Endothelial cell of umbilical vein (primary cell): ENCODE measurements around the gene CNTN1. TPM values are rescaled to one million over a fixed set of nuclear protein-coding genes. Genes with fewer than 3 reads are reported as not detected.

Experiments used
- BruUV-seq: library from RNA; stranded (reverse); fragments of 400-500 nt; replicated peaks from 2 replicates; lab custom pipeline; 2021; lab: Mats Ljungman, UMichigan
- CTCF ChIA-PET: fragments of 300-600, 350-600 bp; sonication (Branson Sonifier 250); formaldehyde crosslinking; loops from one replicate; lab custom pipeline; 2021; ENCODE audit warnings: antibody characterized with exemption, inconsistent platforms; lab: Charles Lee
- POLR2A ChIA-PET: fragments of 300-600, 350-600 bp; sonication (Branson Sonifier 250); formaldehyde crosslinking; loops from one replicate; lab custom pipeline; 2021; ENCODE audit warnings: antibody characterized with exemption, inconsistent platforms; lab: Charles Lee
- DNase-seq: peaks from one replicate; pipeline ENCODE4 v3.0.0-alpha.2; 2011; ENCODE audit warnings: low read depth, low spot score
- FAIRE-seq: peaks from 2 replicates; lab custom pipeline; 2011; peaks lifted over from hg19 to GRCh38; lab: Jason Lieb, UNC
- H2AFZ ChIP-seq: 2 replicates; pipeline ENCODE4 v1.6.0; 2012; ENCODE audit warnings: low read depth, low read length, control low read depth, inconsistent platforms
- H3K27ac ChIP-seq: 2 replicates; pipeline ENCODE4 v1.5.1; 2011; ENCODE audit warnings: low read depth, mild to moderate bottlenecking, control low read depth, low read length, moderate library complexity; ENCODE audit not compliant: insufficient read depth
- H3K27me3 ChIP-seq, 2 experiments: 2 replicates each; pipeline versions ENCODE4 v1.6.0 to v1.6.1; 2011; ENCODE audit warnings: low read length in 2 of 2, mixed read lengths in 1 of 2; ENCODE audit not compliant: control insufficient read depth in 2 of 2, insufficient read depth in 2 of 2
- H3K36me3 ChIP-seq, 2 experiments: 2 replicates in 1 of 2; 3 replicates in 1 of 2; pipeline ENCODE4 v1.5.1; 2011; ENCODE audit warnings: low read length in 2 of 2, mild to moderate bottlenecking in 1 of 2, moderate library complexity in 1 of 2; ENCODE audit not compliant: control insufficient read depth in 2 of 2, insufficient read depth in 2 of 2; ENCODE audit errors: extremely low read depth in 1 of 2
- H3K4me1 ChIP-seq: 3 replicates; pipeline ENCODE4 v1.5.1; 2011; ENCODE audit warnings: mild to moderate bottlenecking, low read length; ENCODE audit not compliant: control insufficient read depth, insufficient read depth; ENCODE audit errors: extremely low read depth
- H3K4me2 ChIP-seq: 2 replicates; pipeline ENCODE4 v1.6.1; 2011; ENCODE audit warnings: low read length, control low read depth, mixed read lengths; ENCODE audit not compliant: insufficient read depth
- H3K4me3 ChIP-seq, 3 experiments: fragments of 200-600 bp in 1 of 3; sonication (generic), shearing (Covaris generic) in 1 of 3; replicated peaks in 1 of 3; 2 replicates each; pipeline ENCODE4 v1.5.1; 2011 to 2016; ENCODE audit warnings: control low read depth in 3 of 3, low read length in 3 of 3, mild to moderate bottlenecking in 2 of 3, inconsistent platforms in 1 of 3, low read depth in 1 of 3, moderate library complexity in 1 of 3; ENCODE audit not compliant: insufficient read depth in 1 of 3
- H3K79me2 ChIP-seq: 2 replicates; pipeline ENCODE4 v1.6.0; 2012; ENCODE audit warnings: low read length, inconsistent platforms; ENCODE audit not compliant: control insufficient read depth, insufficient read depth
- H3K9ac ChIP-seq: replicated peaks from 2 replicates; pipeline ENCODE3; 2011; ENCODE audit warnings: low read length, control low read depth; ENCODE audit not compliant: insufficient read depth; ENCODE audit errors: extremely low read depth
- H3K9me1 ChIP-seq: replicated peaks from 3 replicates; pipeline ENCODE4 v1.6.0; 2011; ENCODE audit warnings: mild to moderate bottlenecking, low read length; ENCODE audit not compliant: control insufficient read depth, insufficient read depth; ENCODE audit errors: extremely low read depth
- H3K9me3 ChIP-seq: replicated peaks from 2 replicates; pipeline ENCODE4 v1.5.1; 2012; ENCODE audit warnings: low read length, inconsistent platforms; ENCODE audit not compliant: control insufficient read depth, insufficient read depth
- H4K20me1 ChIP-seq: replicated peaks from 2 replicates; pipeline ENCODE3; 2011; ENCODE audit warnings: mild to moderate bottlenecking, low read length; ENCODE audit not compliant: control insufficient read depth, insufficient read depth; ENCODE audit errors: extremely low read depth
- CTCF ChIP-seq, 2 donors: IDR thresholded peaks; 1 replicate in 1 of 2; 2 replicates in 1 of 2; pipeline ENCODE4 v1.5.1; 2011; ENCODE audit warnings: low read length in 2 of 2, mild to moderate bottlenecking in 2 of 2, moderate library complexity in 2 of 2, control low read depth in 1 of 2, inconsistent platforms in 1 of 2, low read depth in 1 of 2; ENCODE audit not compliant: insufficient read depth in 1 of 2; ENCODE audit errors: extremely low read depth in 1 of 2
- EZH2 ChIP-seq: IDR thresholded peaks from 2 replicates; pipeline ENCODE4 v1.6.1; 2012; ENCODE audit warnings: borderline replicate concordance, low read depth, mild to moderate bottlenecking, moderate library complexity, low read length, inconsistent platforms; ENCODE audit not compliant: severe bottlenecking
- FOS ChIP-seq: IDR thresholded peaks from 2 replicates; pipeline ENCODE4 v1.6.1; 2011; ENCODE audit warnings: mild to moderate bottlenecking, low read length, moderate library complexity, borderline replicate concordance; ENCODE audit not compliant: insufficient read depth
- GATA2 ChIP-seq: IDR thresholded peaks from 2 replicates; pipeline ENCODE4 v1.7.0; 2011; ENCODE audit warnings: low read depth, mild to moderate bottlenecking, moderate library complexity, mixed read lengths, low read length; ENCODE audit not compliant: insufficient read length, insufficient read depth
- JUN ChIP-seq: IDR thresholded peaks from 2 replicates; pipeline ENCODE4 v1.6.1; 2011; ENCODE audit warnings: borderline replicate concordance, low read depth; ENCODE audit not compliant: insufficient read length, insufficient read depth
- MYC ChIP-seq: IDR thresholded peaks from one replicate; pipeline ENCODE4 v1.6.1; 2011; ENCODE audit warnings: mild to moderate bottlenecking, low read depth, low read length
- POLR2AphosphoS5 ChIP-seq: IDR thresholded peaks from 2 replicates; pipeline ENCODE4 v1.6.1; 2012; ENCODE audit warnings: low read depth, mild to moderate bottlenecking, control low read depth, low read length, moderate library complexity; ENCODE audit not compliant: insufficient read depth
- dilution Hi-C: fragments of 300-500 bp; cut with MboI; formaldehyde crosslinking; loops from one replicate; pipeline ENCODE4 v1.15.0; 2019; ENCODE audit warnings: low sequenced_read_pairs; ENCODE audit not compliant: extremely low pct_ligation_motif_present
- intact Hi-C: fragments of 100-400 bp; cut with micrococcal nuclease; formaldehyde crosslinking; loops from one replicate; pipeline ENCODE4 v1.10.0; 2022
- polyA plus RNA-seq, 4 experiments: library from polyadenylated mRNA; depleted of rRNA in 3 of 4; stranded (reverse) in 3 of 4; unstranded in 1 of 4; fragments of >200 nt; gene quantifications; 2 replicates each; pipeline versions ENCODE4 v1.2.1 to v1.2.3, GENCODE V29; 2011 to 2012; ENCODE audit warnings: missing spikeins in 1 of 4
- total RNA-seq: library from RNA; stranded (reverse); gene quantifications from 2 replicates; pipeline ENCODE4 v1.2.3, GENCODE V29; 2021
- TF ChIP-seq, protein P1 (sequence below): IDR thresholded peaks from 2 replicates; pipeline ENCODE4 v1.6.1; 2011; ENCODE audit not compliant: insufficient read depth, insufficient read length

The CNTN1 gene
- total and polyA plus RNA-seq, 2 donors (not counting 3 experiments of a cell fraction or from before 2014, with no cell fraction given), result 0.07 TPM; not detected in 1

GRCh38 chr12:41103614-41104013 lies 411.4 kb downstream of the CNTN1 start:
- H3K79me2 ChIP-seq, result no peaks in the 10 kb centered on the region
- dilution Hi-C loops, result no loop called here
- H3K9me1 ChIP-seq, result no peaks in the 10 kb centered on the region
- H4K20me1 ChIP-seq, result no peaks in the 10 kb centered on the region
- no peak overlapping the region for H3K4me3 ChIP-seq
- H3K27me3 ChIP-seq, result no peaks in the 10 kb centered on the region
- intact Hi-C loops, result no loop called here
- H3K9me3 ChIP-seq, result no peaks in the 10 kb centered on the region
- ChIA-PET POLR2A (no interaction called here), CTCF (no interaction called here)
- no peak for FAIRE-seq
- no peak overlapping the region for H2AFZ ChIP-seq
- TF ChIP-seq GATA2, result no peak
- TF ChIP-seq, protein P1, sequence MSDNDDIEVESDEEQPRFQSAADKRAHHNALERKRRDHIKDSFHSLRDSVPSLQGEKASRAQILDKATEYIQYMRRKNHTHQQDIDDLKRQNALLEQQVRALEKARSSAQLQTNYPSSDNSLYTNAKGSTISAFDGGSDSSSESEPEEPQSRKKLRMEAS, result no peak
- TF ChIP-seq FOS, result no peak
- TF ChIP-seq MYC, result no peak
- no peak for TF ChIP-seq CTCF (IDR thresholded peaks at IDR 0.05; ENCODE audit: extremely low read depth in 1 of 2, insufficient read depth in 1 of 2, low read depth in 1 of 2, low read length in 2 of 2)
- no peak for TF ChIP-seq EZH2
- TF ChIP-seq JUN, result no peak
- no peak for TF ChIP-seq POLR2AphosphoS5
- H3K4me2 ChIP-seq, result no peak overlapping the region
- no peak overlapping the region for H3K9ac ChIP-seq
- no peaks in the 10 kb centered on the region for H3K4me1 ChIP-seq
- no peak overlapping the region for H3K27ac ChIP-seq
- no TSS peak for BruUV-seq
- no peaks in the 10 kb centered on the region for H3K36me3 ChIP-seq
- DNase-seq, result no peak
